ENCODE data around the gene CCDC141. TPM values are rescaled to one million over a fixed set of nuclear protein-coding genes. Genes with fewer than 3 reads are reported as not detected.
A peak's percentile ranks its signal among the peaks of the same experiment; 100 is the strongest.

Gene CCDC141
- total and polyA plus RNA-seq, 7 experiments from 2014 or later = 8.2 to 39.2 (median 34.4) TPM

- Histone ChIP-seq H3K4me3 (ENCODE audit: low read length) (no peak overlapping the region), H3K9me3 (ENCODE audit: control insufficient read depth in 2 of 3, low read length in 3 of 3) (no peaks in the 10 kb centered on the region), H3K4me1 (ENCODE audit: control insufficient read depth in 2 of 2, insufficient read depth in 2 of 2, low read length in 2 of 2) (no peaks in the 10 kb centered on the region), H3K36me3 (ENCODE audit: control insufficient read depth in 2 of 3, insufficient read depth in 3 of 3, low read length in 3 of 3) (peaks cover 0 to 28% (median 5%) of the 10 kb centered on the region in 3 experiments), H3K27ac (ENCODE audit: low read depth, low read length) (no peak overlapping the region), H3K27me3 (ENCODE audit: control insufficient read depth in 2 of 2, insufficient read depth in 2 of 2, low read length in 2 of 2) (no peaks in the 10 kb centered on the region)
- DNase-seq (no peak), ATAC-seq (no peak)
- no peaks in the 10 kb centered on the region for H3K27me3 Mint-ChIP-seq
- no peaks in the 10 kb centered on the region for H3K4me1 Mint-ChIP-seq
- ChIA-PET POLR2A (no interaction called here), CTCF (no interaction called here)
- H3K27ac Mint-ChIP-seq = no peak overlapping the region
- no peaks in the 10 kb centered on the region for H3K9me3 Mint-ChIP-seq
- H3K36me3 Mint-ChIP-seq = peaks cover 0 to 74% (median 45%) of the 10 kb centered on the region in 5 donors
- intact Hi-C loops (cut with micrococcal nuclease) = no loop called here
- H3K4me3 Mint-ChIP-seq = no peak overlapping the region
Observed at GRCh38 chr2:178881075-178881474, 168.9 kb downstream of the CCDC141 start.

- Histone ChIP-seq H3K4me1 (ENCODE audit: control insufficient read depth in 2 of 2, insufficient read depth in 2 of 2, low read length in 2 of 2) (no peaks in the 10 kb centered on the region), H3K4me3 (ENCODE audit: low read length) (no peak overlapping the region), H3K9me3 (ENCODE audit: control insufficient read depth in 2 of 3, low read length in 3 of 3) (no peaks in the 10 kb centered on the region), H3K36me3 (ENCODE audit: control insufficient read depth in 2 of 3, insufficient read depth in 3 of 3, low read length in 3 of 3) (peaks cover 0 to 28% (median 5%) of the 10 kb centered on the region in 3 experiments), H3K27me3 (ENCODE audit: control insufficient read depth in 2 of 2, insufficient read depth in 2 of 2, low read length in 2 of 2) (no peaks in the 10 kb centered on the region), H3K27ac (ENCODE audit: low read depth, low read length) (no peak overlapping the region)
- intact Hi-C loops (cut with micrococcal nuclease) = no loop called here
- Mint-ChIP-seq H3K36me3 (peaks cover 0 to 81% (median 45%) of the 10 kb centered on the region in 5 donors), H3K4me1 (no peaks in the 10 kb centered on the region), H3K27ac (no peak overlapping the region), H3K4me3 (no peak overlapping the region), H3K9me3 (no peaks in the 10 kb centered on the region), H3K27me3 (no peaks in the 10 kb centered on the region)
- no peak for ATAC-seq
- ChIA-PET POLR2A (no interaction called here), CTCF (interaction anchor here (0.6 to 1.2 kb wide), 2 partner anchors 11 to 30 kb away, joined by 3 to 4 read pairs; no protein-coding TSS in a partner anchor)
- no peak for DNase-seq
Observed at GRCh38 chr2:178880257-178880656, 169.7 kb downstream of the CCDC141 start.

- Histone ChIP-seq H3K27me3 (ENCODE audit: control insufficient read depth in 2 of 2, insufficient read depth in 2 of 2, low read length in 2 of 2) (no peaks in the 10 kb centered on the region), H3K4me1 (ENCODE audit: control insufficient read depth in 2 of 2, insufficient read depth in 2 of 2, low read length in 2 of 2) (no peaks in the 10 kb centered on the region), H3K27ac (ENCODE audit: low read depth, low read length) (no peak overlapping the region), H3K9me3 (ENCODE audit: control insufficient read depth in 2 of 3, low read length in 3 of 3) (no peaks in the 10 kb centered on the region), H3K36me3 (ENCODE audit: control insufficient read depth in 2 of 3, insufficient read depth in 3 of 3, low read length in 3 of 3) (peaks cover 0 to 21% (median 5%) of the 10 kb centered on the region in 3 experiments), H3K4me3 (ENCODE audit: low read length) (no peak overlapping the region)
- H3K4me3 Mint-ChIP-seq = no peak overlapping the region
- no peaks in the 10 kb centered on the region for H3K9me3 Mint-ChIP-seq
- ChIA-PET POLR2A (no interaction called here), CTCF (no interaction called here)
- DNase-seq (no peak), ATAC-seq (no peak)
- peaks cover 2 to 72% (median 36%) of the 10 kb centered on the region in 5 donors for H3K36me3 Mint-ChIP-seq
- intact Hi-C loops (cut with micrococcal nuclease) = no loop called here
- no peaks in the 10 kb centered on the region for H3K4me1 Mint-ChIP-seq
- no peaks in the 10 kb centered on the region for H3K27me3 Mint-ChIP-seq
- H3K27ac Mint-ChIP-seq = no peak overlapping the region
Observed at GRCh38 chr2:178877874-178878273, 172.1 kb downstream of the CCDC141 start.

- intact Hi-C loops (cut with micrococcal nuclease) = no loop called here
- Histone ChIP-seq H3K4me3 (ENCODE audit: low read length) (no peak overlapping the region), H3K27me3 (ENCODE audit: control insufficient read depth in 2 of 2, insufficient read depth in 2 of 2, low read length in 2 of 2) (no peaks in the 10 kb centered on the region), H3K9me3 (ENCODE audit: control insufficient read depth in 2 of 3, low read length in 3 of 3) (no peaks in the 10 kb centered on the region), H3K36me3 (ENCODE audit: control insufficient read depth in 2 of 3, insufficient read depth in 3 of 3, low read length in 3 of 3) (peaks cover 0 to 28% (median 5%) of the 10 kb centered on the region in 3 experiments), H3K27ac (ENCODE audit: low read depth, low read length) (no peak overlapping the region), H3K4me1 (ENCODE audit: control insufficient read depth in 2 of 2, insufficient read depth in 2 of 2, low read length in 2 of 2) (no peaks in the 10 kb centered on the region)
- ATAC-seq = no peak
- Mint-ChIP-seq H3K4me3 (no peak overlapping the region), H3K4me1 (peaks cover 0 to 25% (median 0%) of the 10 kb centered on the region in 7 donors), H3K27ac (no peak overlapping the region), H3K36me3 (peaks cover 0 to 65% (median 23%) of the 10 kb centered on the region in 5 donors), H3K27me3 (no peaks in the 10 kb centered on the region), H3K9me3 (peaks cover 0 to 3% (median 0%) of the 10 kb centered on the region in 11 donors)
- CTCF ChIA-PET = interaction anchor here (0.6 kb wide), 2 partner anchors 19 to 29 kb away, joined by 3 to 4 read pairs; no protein-coding TSS in a partner anchor
- POLR2A ChIA-PET = no interaction called here
- DNase-seq = no peak
Observed at GRCh38 chr2:178874529-178875240, 175.3 kb downstream of the CCDC141 start.

- Mint-ChIP-seq H3K4me3 (no peak overlapping the region), H3K4me1 (peaks cover 0 to 25% (median 0%) of the 10 kb centered on the region in 7 donors), H3K9me3 (peaks cover 0 to 3% (median 0%) of the 10 kb centered on the region in 11 donors), H3K36me3 (peaks cover 0 to 65% (median 26%) of the 10 kb centered on the region in 5 donors), H3K27me3 (no peaks in the 10 kb centered on the region), H3K27ac (no peak overlapping the region)
- Histone ChIP-seq H3K27ac (ENCODE audit: low read depth, low read length) (no peak overlapping the region), H3K36me3 (ENCODE audit: control insufficient read depth in 2 of 3, insufficient read depth in 3 of 3, low read length in 3 of 3) (peaks cover 0 to 25% (median 5%) of the 10 kb centered on the region in 3 experiments), H3K9me3 (ENCODE audit: control insufficient read depth in 2 of 3, low read length in 3 of 3) (no peaks in the 10 kb centered on the region), H3K4me1 (ENCODE audit: control insufficient read depth in 2 of 2, insufficient read depth in 2 of 2, low read length in 2 of 2) (no peaks in the 10 kb centered on the region), H3K27me3 (ENCODE audit: control insufficient read depth in 2 of 2, insufficient read depth in 2 of 2, low read length in 2 of 2) (no peaks in the 10 kb centered on the region), H3K4me3 (ENCODE audit: low read length) (no peak overlapping the region)
- ATAC-seq (no peak), DNase-seq (no peak)
- POLR2A ChIA-PET = no interaction called here
- intact Hi-C loops (cut with micrococcal nuclease) = no loop called here
- CTCF ChIA-PET = interaction anchor here (0.6 kb wide), 1 partner anchor 19 kb away, joined by 4 read pairs; no protein-coding TSS in a partner anchor
Observed at GRCh38 chr2:178873912-178874311, 176.0 kb downstream of the CCDC141 start.

GRCh38 chr2:178871536-178871935 is 178.4 kb downstream of the CCDC141 start:
- Histone ChIP-seq H3K9me3 (ENCODE audit: control insufficient read depth in 2 of 3, low read length in 3 of 3) (no peaks in the 10 kb centered on the region), H3K27me3 (ENCODE audit: control insufficient read depth in 2 of 2, insufficient read depth in 2 of 2, low read length in 2 of 2) (no peaks in the 10 kb centered on the region), H3K4me1 (ENCODE audit: control insufficient read depth in 2 of 2, insufficient read depth in 2 of 2, low read length in 2 of 2) (no peaks in the 10 kb centered on the region), H3K36me3 (ENCODE audit: control insufficient read depth in 2 of 3, insufficient read depth in 3 of 3, low read length in 3 of 3) (peaks cover 0 to 19% (median 0%) of the 10 kb centered on the region in 3 experiments), H3K27ac (ENCODE audit: low read depth, low read length) (no peak overlapping the region), H3K4me3 (ENCODE audit: low read length) (no peak overlapping the region)
- Mint-ChIP-seq H3K36me3 (peaks cover 7 to 69% (median 36%) of the 10 kb centered on the region in 5 donors), H3K4me3 (peak overlapping the region in 1 of 10 donors; percentile 63), H3K4me1 (peaks cover 0 to 25% (median 0%) of the 10 kb centered on the region in 7 donors), H3K9me3 (peaks cover 0 to 3% (median 0%) of the 10 kb centered on the region in 11 donors), H3K27me3 (no peaks in the 10 kb centered on the region), H3K27ac (peak overlapping the region in 1 of 9 donors; percentile 78)
- DNase-seq (peak in 1 of 9 donors; percentile 7), ATAC-seq (no peak)
- POLR2A ChIA-PET = no interaction called here
- intact Hi-C loops (cut with micrococcal nuclease) = loop anchor here in 1 of 2 donors (1.0 kb wide), 1 partner anchor 160 kb away; no protein-coding TSS in a partner anchor
- CTCF ChIA-PET = interaction anchor here (1.3 kb wide), 1 partner anchor 19 kb away, joined by 3 read pairs; no protein-coding TSS in a partner anchor

Data from naive thymus-derived CD4-positive, alpha-beta T cell (primary cell).